GM12872 (cell line): Measurements from ENCODE around the gene DMD.

Experiments used
- TF ChIP-seq, protein P1 (sequence below): IDR thresholded peaks from 3 replicates; pipeline ENCODE4 v1.5.1; 2011; ENCODE audit warnings: low read depth, mild to moderate bottlenecking, low read length, moderate library complexity; ENCODE audit not compliant: insufficient read depth

DMD gene

DNA sequence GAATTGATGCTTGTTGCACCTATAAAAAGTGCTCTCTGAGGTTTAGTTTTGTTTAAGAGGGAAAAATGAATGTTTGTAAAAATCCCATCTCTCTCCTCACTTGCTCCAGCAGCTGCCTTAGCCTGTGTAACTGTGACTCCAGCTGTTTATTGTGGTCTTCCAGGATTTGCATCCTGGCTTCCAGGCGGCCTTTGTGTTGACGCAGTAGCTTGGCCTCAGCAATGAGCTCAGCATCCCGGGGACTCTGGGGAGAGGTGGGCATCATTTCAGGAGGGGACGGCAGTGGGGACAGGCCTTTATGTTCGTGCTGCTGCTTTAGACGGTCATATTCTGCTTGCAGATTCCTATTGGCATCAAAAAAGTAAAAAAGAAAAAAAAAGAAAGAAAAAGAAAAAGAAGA lies 2064.2 kb downstream of the DMD start:
- TF ChIP-seq, protein P1, sequence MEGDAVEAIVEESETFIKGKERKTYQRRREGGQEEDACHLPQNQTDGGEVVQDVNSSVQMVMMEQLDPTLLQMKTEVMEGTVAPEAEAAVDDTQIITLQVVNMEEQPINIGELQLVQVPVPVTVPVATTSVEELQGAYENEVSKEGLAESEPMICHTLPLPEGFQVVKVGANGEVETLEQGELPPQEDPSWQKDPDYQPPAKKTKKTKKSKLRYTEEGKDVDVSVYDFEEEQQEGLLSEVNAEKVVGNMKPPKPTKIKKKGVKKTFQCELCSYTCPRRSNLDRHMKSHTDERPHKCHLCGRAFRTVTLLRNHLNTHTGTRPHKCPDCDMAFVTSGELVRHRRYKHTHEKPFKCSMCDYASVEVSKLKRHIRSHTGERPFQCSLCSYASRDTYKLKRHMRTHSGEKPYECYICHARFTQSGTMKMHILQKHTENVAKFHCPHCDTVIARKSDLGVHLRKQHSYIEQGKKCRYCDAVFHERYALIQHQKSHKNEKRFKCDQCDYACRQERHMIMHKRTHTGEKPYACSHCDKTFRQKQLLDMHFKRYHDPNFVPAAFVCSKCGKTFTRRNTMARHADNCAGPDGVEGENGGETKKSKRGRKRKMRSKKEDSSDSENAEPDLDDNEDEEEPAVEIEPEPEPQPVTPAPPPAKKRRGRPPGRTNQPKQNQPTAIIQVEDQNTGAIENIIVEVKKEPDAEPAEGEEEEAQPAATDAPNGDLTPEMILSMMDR, result no peak

DNA sequence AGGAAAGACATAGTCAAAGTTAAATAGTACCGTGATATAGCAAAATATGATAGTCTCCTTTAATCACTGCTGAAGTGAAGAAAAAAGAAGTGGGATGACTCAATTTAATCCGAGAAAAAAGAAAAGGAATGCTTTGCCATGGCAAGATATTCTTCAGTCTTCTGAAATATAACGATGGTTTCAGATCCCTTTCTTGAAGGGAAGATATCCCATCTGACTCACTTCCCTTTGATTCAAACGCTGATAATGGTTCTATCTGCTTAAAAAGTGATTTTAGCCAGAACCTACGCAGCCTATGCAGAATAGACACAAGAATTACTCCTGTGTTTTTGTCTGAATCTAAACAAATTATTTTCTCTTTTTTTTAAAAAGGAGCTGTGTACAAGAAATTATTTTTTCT lies 2071.4 kb downstream of the DMD start:
- TF ChIP-seq, protein P1, result no peak

DNA sequence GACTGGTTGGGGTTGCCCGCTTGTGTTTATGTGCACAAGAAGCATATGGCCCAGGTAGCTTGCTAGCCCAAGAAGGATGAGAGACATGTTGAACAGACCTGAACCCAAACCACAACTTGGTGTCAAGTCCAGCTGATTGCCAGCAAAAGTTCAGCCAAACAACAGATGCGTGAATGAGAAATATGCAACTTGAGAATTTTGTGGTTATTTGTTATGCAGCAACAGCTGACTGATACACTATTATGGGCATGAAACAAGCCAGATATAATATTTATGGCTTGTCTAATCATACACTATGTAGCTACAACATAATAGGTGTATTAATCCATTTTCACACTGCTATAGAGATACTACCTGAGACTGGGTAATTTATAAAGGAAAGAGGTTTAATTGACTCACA lies 2073.2 kb downstream of the DMD start:
- TF ChIP-seq, protein P1, result no peak

DNA sequence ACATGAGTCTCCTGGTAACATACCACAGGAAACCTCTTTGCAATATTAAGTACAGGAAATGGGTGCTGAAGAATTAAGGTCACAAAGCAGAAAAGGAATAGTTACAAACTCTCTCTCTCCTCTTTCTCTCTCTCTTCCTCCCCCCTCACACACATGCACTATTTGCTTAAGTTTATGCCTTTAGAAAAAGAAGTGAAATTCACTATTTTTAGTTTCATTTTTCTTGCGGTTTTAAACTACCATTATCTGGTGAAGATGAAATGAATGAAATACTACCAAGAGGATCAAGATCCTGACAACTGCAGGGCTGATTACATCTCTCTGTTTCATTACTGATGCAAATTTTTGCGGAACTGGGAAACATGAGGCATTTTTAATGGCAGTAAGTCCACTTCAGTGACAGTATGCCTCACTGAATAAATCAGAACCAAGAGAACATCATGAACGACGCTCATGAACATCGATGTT lies 2075.2 kb downstream of the DMD start:
- TF ChIP-seq, protein P1, result no peak

DNA sequence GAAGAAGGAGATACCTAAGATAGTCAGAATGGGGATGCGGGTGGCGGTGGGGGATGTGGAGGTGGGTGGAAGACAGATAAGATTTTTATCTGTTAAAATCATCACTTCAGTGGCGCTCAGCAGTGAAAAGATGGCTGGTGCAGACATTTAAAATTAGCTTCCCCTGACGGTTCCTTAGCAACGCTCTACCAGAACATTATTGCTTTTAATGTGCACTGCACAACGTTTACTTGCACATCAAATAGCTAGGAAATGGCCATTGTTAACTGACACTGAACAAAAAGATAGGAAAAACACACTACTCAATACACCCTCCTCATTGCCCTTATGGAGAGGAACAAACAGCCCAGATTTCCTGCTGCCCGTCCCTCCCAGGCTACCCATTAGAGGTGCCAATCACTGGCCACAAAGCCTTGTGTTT lies 2078.5 kb downstream of the DMD start:
- TF ChIP-seq, protein P1, result no peak

DNA sequence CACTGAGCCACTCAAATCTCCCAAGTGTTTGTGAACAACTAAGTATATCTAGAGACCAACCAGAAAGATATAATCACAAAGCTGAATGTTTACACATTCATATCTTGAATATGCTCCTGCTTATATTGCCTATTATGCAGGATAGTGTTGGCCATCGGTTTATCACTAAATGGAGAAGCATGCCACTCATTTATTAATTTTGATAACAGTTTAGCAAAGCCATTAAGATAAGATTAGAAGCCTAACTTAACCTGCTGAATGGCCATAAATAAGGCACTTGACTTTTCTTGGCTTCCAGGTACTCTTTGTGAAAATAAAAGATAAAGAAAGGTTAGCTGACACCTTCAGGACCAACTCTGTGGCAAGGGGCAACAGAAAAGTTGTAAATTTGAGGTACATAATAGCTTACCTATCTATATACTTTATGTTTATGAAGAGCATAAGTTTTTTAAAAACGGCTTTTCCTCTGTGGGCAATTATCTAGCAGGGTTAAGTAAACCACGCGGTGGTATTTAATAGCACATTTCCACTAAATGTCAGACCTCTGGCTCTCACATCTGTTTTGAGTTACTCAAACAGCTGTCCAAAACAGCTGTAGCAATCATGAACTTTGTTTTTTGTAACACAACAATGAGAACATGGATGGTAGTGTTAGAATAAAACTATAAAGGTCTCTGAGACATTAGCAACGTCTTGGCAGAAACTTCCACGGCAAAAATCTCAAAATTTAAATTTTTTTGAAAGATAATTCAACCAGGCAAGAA lies 2080.7 kb downstream of the DMD start:
- TF ChIP-seq, protein P1, result no peak

DNA sequence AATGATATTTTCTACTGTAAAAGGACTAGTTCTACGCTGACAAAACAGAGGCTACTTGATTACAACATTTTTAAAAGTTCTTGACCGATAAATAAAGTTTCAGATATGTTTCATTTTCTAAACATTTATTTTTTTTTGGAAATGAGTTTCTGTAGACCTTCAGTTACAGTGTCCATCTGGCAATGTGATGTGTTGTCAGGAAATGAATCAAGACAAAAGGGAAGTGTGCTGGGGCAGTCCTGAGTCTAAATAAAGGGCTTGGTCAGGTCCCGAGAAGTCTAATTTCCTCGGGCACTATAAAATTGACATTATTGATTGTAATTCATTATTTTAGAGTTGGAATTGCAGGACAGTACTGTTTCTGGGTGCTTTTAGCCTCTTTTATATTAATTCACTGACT lies 2082.5 kb downstream of the DMD start:
- TF ChIP-seq, protein P1, result no peak
